GM20431 (cell line): ENCODE data around the gene USP21.

Experiments used
- in situ Hi-C: fragments of 300-500 bp; cut with MseI, MboI; formaldehyde crosslinking; loops from one replicate; pipeline ENCODE4 v1.15.0; 2020; ENCODE audit warnings: low sequenced_read_pairs; ENCODE audit not compliant: unreplicated experiment

Gene USP21

GRCh38 chr1:161206411-161207140, 47.3 kb downstream of the USP21 start:
- in situ Hi-C loops = no loop called here

- in situ Hi-C loops = no loop called here
Observed at GRCh38 chr1:161207173-161207572, 47.9 kb downstream of the USP21 start.

DNA sequence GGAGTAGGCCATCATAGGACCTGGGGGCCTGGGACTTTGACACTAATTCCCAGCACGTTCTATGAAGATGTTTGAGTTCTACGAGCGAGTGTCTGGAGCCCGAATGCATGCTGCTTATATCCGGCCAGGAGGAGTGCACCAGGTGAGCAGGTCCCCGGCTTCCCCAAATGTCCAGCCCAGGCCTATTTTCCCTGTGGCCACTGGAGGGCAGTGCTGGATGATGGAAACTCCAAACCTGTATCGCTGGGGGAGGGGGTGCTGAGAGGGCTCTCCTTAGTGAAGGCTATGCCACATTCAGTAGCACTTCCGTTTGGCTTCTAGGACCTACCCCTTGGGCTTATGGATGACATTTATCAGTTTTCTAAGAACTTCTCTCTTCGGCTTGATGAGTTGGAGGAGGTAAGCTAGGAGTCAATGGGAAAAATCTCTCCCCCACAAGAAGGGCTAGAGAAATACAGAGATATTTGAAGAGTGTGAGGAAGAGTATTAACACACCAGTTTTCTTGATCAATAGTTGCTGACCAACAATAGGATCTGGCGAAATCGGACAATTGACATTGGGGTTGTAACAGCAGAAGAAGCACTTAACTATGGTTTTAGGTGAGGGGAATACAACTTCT, 50.6 kb downstream of the USP21 start:
- in situ Hi-C loops = no loop called here

DNA sequence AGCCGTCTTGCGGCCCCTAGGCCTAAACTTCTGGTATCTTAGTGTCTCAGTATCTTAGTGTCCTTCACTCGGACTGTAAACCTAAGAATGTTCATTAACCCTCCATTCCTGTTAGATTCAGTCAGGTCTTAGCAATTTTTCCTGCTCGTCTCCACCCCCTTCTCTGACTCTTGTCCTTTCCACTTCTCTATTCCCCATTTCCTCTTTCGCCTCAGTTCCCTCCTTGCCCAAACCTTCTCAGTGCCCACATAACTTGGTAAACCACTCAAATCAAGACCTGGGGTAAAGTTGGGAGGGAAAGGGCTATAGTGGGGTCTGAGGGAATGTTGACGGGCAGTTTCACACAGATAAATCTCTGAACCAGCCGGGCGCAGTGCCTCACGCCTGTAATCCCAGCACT, 55.1 kb downstream of the USP21 start:
- in situ Hi-C loops = no loop called here

DNA sequence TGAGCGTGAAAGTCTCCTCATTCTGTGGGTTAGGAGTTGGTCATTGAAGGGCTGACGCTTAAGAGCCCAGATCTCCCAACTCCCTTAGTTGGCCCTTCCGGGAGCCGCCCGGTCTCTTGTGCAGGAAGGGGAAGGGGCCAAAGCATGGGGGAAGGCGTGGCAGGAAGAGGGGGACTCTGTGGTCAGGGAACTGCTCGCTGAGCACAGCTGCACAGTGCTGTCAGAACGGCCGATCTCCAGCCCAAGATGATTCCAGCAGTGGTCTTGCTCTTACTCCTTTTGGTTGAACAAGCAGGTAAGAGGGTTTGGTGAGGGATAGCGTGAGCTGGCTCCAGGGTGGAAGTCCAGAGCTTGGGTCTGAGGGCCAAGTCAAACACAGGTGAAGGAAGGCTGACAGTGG, 55.8 kb downstream of the USP21 start, which contains the start of gene FCER1G:
TSS of gene FCER1G (plus strand) at position 220 of the 400 bp plus-strand sequence. CDS start at position 247, 27 bp downstream.
- in situ Hi-C loops = no loop called here
